Hepatic stellate cell (primary cell): Measurements from ENCODE around the gene SARS2.

Experiments used
- DNase-seq: peaks from one replicate; pipeline ENCODE4 v3.0.0; 2011; ENCODE audit warnings: low spot score

SARS2 gene

GRCh38 chr19:38917921-38918491 lies 12.6 kb downstream of the SARS2 start:
- peak; percentile 49 for DNase-seq

- DNase-seq, result no peak
Observed at GRCh38 chr19:38917516-38917915, 13.0 kb downstream of the SARS2 start.

GRCh38 chr19:38915329-38916321 lies 14.9 kb downstream of the SARS2 start:
- DNase-seq, result no peak

GRCh38 chr19:38913958-38914357 lies 16.6 kb downstream of the SARS2 start:
- no peak for DNase-seq

- no peak for DNase-seq
Observed at GRCh38 chr19:38912600-38913514, 17.7 kb downstream of the SARS2 start.

- DNase-seq, result no peak
Observed at GRCh38 chr19:38911388-38912001, 19.1 kb downstream of the SARS2 start.

GRCh38 chr19:38910488-38910887 lies 20.1 kb downstream of the SARS2 start:
- no peak for DNase-seq

- no peak for DNase-seq
Observed at GRCh38 chr19:38908911-38909310, 21.7 kb downstream of the SARS2 start.

GRCh38 chr19:38907670-38908069 lies 22.9 kb downstream of the SARS2 start:
- DNase-seq, result no peak

GRCh38 chr19:38907227-38907626 lies 23.3 kb downstream of the SARS2 start:
- DNase-seq, result no peak

- DNase-seq, result no peak
Observed at GRCh38 chr19:38905620-38906019, 24.9 kb downstream of the SARS2 start.

- no peak for DNase-seq
Observed at GRCh38 chr19:38904581-38905539, 25.7 kb downstream of the SARS2 start.

- no peak for DNase-seq
Observed at GRCh38 chr19:38901683-38902082, 28.9 kb downstream of the SARS2 start.

GRCh38 chr19:38900743-38901190 lies 29.8 kb downstream of the SARS2 start:
- no peak for DNase-seq

GRCh38 chr19:38900202-38900629 lies 30.3 kb downstream of the SARS2 start:
- no peak for DNase-seq

- DNase-seq, result peak; percentile 99
Observed at GRCh38 chr19:38899447-38900201, 30.9 kb downstream of the SARS2 start, which contains the start of the genes NFKBIB and SIRT2. TSS of gene NFKBIB (plus strand) at chr19:38899969. CDS start at chr19:38900033, 64 bp downstream. TSS of gene SIRT2 (minus strand) at chr19:38899618. CDS start at chr19:38899521, 97 bp downstream.

GRCh38 chr19:38898788-38899446 lies 31.6 kb downstream of the SARS2 start:
- DNase-seq, result peak; percentile 39

GRCh38 chr19:38894968-38895367 lies 35.6 kb downstream of the SARS2 start:
- DNase-seq, result no peak

GRCh38 chr19:38893341-38893771 lies 37.2 kb downstream of the SARS2 start:
- DNase-seq, result no peak
